Mucosa of gallbladder (tissue), 1 donor: Measurements from ENCODE around the gene MPP2. TPM values are rescaled to one million over a fixed set of nuclear protein-coding genes. Genes with fewer than 3 reads are reported as not detected.

Experiments used
- total RNA-seq: library from RNA; stranded (reverse); gene quantifications from one replicate; pipeline ENCODE4 v1.2.1, GENCODE V29; 2021
- donor health status: DM: no; HTN: no; CAD: no.

The MPP2 gene
- total RNA-seq, 1 donor from 2014 or later, result 7.0 TPM

Other genes starting within 250 kb of the MPP2 start
- 5.0 TPM for gene MEOX1, start 245.6 kb downstream of the MPP2 start, total RNA-seq
- not detected for gene SOST, start 148.7 kb downstream of the MPP2 start, total RNA-seq
- gene DUSP3, start 128.6 kb downstream of the MPP2 start, total RNA-seq, result 127 TPM
- not detected for gene CFAP97D1, start 127.1 kb downstream of the MPP2 start, total RNA-seq
- 19.2 TPM for gene MPP3, start 74.4 kb downstream of the MPP2 start, total RNA-seq
- gene CD300LG, start 60.4 kb downstream of the MPP2 start, total RNA-seq, result 1.5 TPM
- not detected for gene PPY, start 34.9 kb upstream of the MPP2 start, total RNA-seq
- not detected for gene PYY, start 46.4 kb upstream of the MPP2 start, total RNA-seq
- gene NAGS, start 97.1 kb upstream of the MPP2 start, total RNA-seq, result 3.6 TPM
- 33.4 TPM for gene TMEM101, start 107.4 kb upstream of the MPP2 start, total RNA-seq
- 47.3 TPM for gene LSM12, start 159.1 kb upstream of the MPP2 start, total RNA-seq
- gene G6PC3, start 163.2 kb upstream of the MPP2 start, total RNA-seq, result 62.3 TPM
- gene HDAC5, start 216.1 kb upstream of the MPP2 start, total RNA-seq, result 87.4 TPM
- gene HROB, start 234.4 kb upstream of the MPP2 start, total RNA-seq, result 1.0 TPM